Activated naive CD4-positive, alpha-beta T cell treated with anti-CD3 and anti-CD28 coated beads, Interleukin-2, amount 10 ng/mL, durations not matched to agents 7 days and 5 days (primary cell): ENCODE data around the gene TOMM22.

Source experiments
- CTCF ChIA-PET: fragments of 350-600 bp; sonication (Branson Sonifier 250); formaldehyde crosslinking; loops from one replicate; lab custom pipeline; 2021; ENCODE audit warnings: antibody characterized with exemption; lab: Charles Lee
- DNase-seq: peaks from one replicate; pipeline ENCODE4 v3.0.0-alpha.2; 2020
- H3K27ac Mint-ChIP-seq: one replicate; pipeline ENCODE4 v1.8.0; 2021; ENCODE audit warnings: mild to moderate bottlenecking, moderate library complexity, mixed read lengths
- H3K27me3 Mint-ChIP-seq: one replicate; pipeline ENCODE4 v1.8.0; 2021; ENCODE audit warnings: mild to moderate bottlenecking, mixed read lengths
- H3K36me3 Mint-ChIP-seq: one replicate; pipeline ENCODE4 v1.8.0; 2021; ENCODE audit warnings: mixed read lengths
- H3K4me1 Mint-ChIP-seq: one replicate; pipeline ENCODE4 v1.8.0; 2021; ENCODE audit warnings: mixed read lengths
- H3K4me3 Mint-ChIP-seq: one replicate; pipeline ENCODE4 v1.8.0; 2021; ENCODE audit warnings: mild to moderate bottlenecking, moderate library complexity, mixed read lengths
- H3K9me3 Mint-ChIP-seq: one replicate; pipeline ENCODE4 v1.8.0; 2021; ENCODE audit warnings: mixed read lengths

The TOMM22 gene

DNA sequence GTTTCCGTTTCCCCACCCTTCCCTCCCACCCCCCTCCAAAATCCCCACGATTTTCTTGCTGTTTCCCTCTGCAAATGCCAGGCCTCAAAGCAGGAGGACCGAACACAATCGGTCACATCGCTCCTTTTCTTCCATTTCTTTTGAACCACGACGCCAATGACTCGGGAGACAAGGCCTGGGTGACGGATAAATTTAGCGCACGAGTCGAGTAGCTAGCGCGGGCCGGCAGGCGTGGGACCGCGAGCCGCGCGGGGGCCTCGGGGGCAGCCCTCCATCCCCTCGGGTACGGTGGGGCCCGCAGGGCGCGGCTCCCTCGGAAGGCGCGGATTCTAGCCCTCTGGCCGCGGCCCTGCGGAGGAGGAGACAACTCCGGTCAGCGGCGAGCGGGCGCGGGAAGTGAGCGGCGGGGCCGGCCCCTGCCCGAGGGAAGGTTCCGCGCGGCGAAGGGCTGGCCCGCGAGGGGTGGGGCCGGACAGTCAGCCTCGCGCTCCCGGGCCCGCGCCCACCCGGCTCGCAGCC, 18.6 kb downstream of the TOMM22 start:
- peaks cover 31% of the 10 kb centered on the region for H3K36me3 Mint-ChIP-seq
- H3K4me3 Mint-ChIP-seq = peak overlapping the region; percentile 81
- DNase-seq = no peak
- H3K27me3 Mint-ChIP-seq = peaks cover 9% of the 10 kb centered on the region
- H3K27ac Mint-ChIP-seq = peak overlapping the region; percentile 95
- peaks cover 66% of the 10 kb centered on the region for H3K4me1 Mint-ChIP-seq
- H3K9me3 Mint-ChIP-seq = no peaks in the 10 kb centered on the region
- CTCF ChIA-PET = interaction anchor here (4.7 kb wide), 1 partner anchor 18 kb away, joined by 30 read pairs; the partner anchor contains the start of gene TOMM22

GRCh38 chr22:38700789-38701628, 19.3 kb downstream of the TOMM22 start, which contains the start of gene JOSD1:
Gene JOSD1 (minus strand): TSS chr22:38700943. CDS start chr22:38699987, 956 bp downstream.
- peak within 1 kb of the TSS; percentile 81 for H3K4me3 Mint-ChIP-seq
- peaks cover 64% of the 10 kb centered on the region for H3K4me1 Mint-ChIP-seq
- H3K36me3 Mint-ChIP-seq = peaks cover 31% of the 10 kb centered on the region
- peaks cover 9% of the 10 kb centered on the region for H3K27me3 Mint-ChIP-seq
- H3K9me3 Mint-ChIP-seq = no peaks in the 10 kb centered on the region
- peak; percentile 97 for DNase-seq
- H3K27ac Mint-ChIP-seq = peak within 1 kb of the TSS; percentile 99
- CTCF ChIA-PET = interaction anchor here (4.7 kb wide), 1 partner anchor 19 kb away, joined by 30 read pairs; the partner anchor contains the start of gene TOMM22

GRCh38 chr22:38704654-38705234, 23.0 kb downstream of the TOMM22 start:
- H3K4me3 Mint-ChIP-seq = peak overlapping the region; percentile 76

GRCh38 chr22:38705235-38706100, 23.7 kb downstream of the TOMM22 start, which contains the start of gene GTPBP1:
Gene GTPBP1 (plus strand): TSS chr22:38705944. CDS start chr22:38705956, 12 bp downstream.
- H3K4me1 Mint-ChIP-seq = peaks cover 57% of the 10 kb centered on the region
- H3K27me3 Mint-ChIP-seq = peaks cover 9% of the 10 kb centered on the region
- H3K4me3 Mint-ChIP-seq = peak within 1 kb of the TSS; percentile 93
- H3K36me3 Mint-ChIP-seq = peaks cover 20% of the 10 kb centered on the region
- peak; percentile 98 for DNase-seq
- no peaks in the 10 kb centered on the region for H3K9me3 Mint-ChIP-seq
- peak within 1 kb of the TSS; percentile 97 for H3K27ac Mint-ChIP-seq
- CTCF ChIA-PET = interaction anchor here (1.2 to 2.0 kb wide), 3 partner anchors 19 to 23 kb away, joined by 5 to 9 read pairs (median 5); partner anchors contain the start of gene TOMM22

More at GRCh38 chr22:38704654-38705234, 23.0 kb downstream of the TOMM22 start:
- Mint-ChIP-seq H3K9me3 (no peaks in the 10 kb centered on the region), H3K27me3 (peaks cover 9% of the 10 kb centered on the region), H3K27ac (peak overlapping the region; percentile 97), H3K4me1 (peaks cover 56% of the 10 kb centered on the region), H3K36me3 (peaks cover 15% of the 10 kb centered on the region)
- CTCF ChIA-PET = interaction anchor here (0.8 to 1.4 kb wide), 2 partner anchors 15 to 20 kb away, joined by 3 to 5 read pairs; no protein-coding TSS in a partner anchor
- DNase-seq = no peak

DNA sequence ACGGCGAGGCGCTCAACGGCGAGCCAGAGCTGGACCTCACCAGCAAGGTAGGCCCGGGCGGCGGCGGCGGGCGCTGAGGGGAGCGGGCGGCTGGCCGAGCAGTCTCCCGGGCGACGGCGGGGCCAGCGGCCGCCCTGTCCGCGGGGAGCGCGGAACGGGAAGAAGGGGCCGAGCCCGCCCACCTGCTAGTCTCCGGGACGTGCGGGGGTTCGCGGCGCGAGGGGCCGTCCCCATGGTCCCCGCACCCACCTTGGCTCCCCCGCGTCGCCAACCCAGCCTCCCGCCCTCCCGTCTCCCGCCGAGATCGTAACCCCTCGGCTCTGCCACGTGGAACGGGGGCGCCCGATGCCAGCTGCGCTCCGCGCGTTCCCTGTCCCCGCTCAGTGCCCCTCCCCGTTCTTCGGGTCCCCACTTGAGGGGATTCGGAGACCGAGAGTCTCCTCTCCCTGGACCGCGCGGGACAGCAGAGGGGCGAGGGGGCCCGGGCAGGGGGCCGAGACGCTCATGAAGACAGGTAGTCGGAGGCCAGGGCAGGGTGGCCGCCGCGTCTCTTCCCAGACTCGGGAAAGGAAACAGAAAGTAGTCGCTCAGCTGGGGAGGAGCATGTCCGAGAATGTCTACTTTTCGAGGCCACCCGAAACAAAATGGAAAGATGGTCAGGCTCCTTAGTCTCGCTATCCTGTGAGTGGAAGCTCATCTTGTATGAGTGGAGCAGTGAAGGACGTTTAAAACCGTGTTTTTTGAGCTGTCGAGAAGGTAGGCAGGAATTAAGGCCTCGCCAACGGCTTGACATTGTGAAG, 24.5 kb downstream of the TOMM22 start:
- Mint-ChIP-seq H3K9me3 (no peaks in the 10 kb centered on the region), H3K36me3 (peaks cover 28% of the 10 kb centered on the region), H3K4me1 (peaks cover 62% of the 10 kb centered on the region), H3K27ac (peak overlapping the region; percentile 94), H3K4me3 (peak overlapping the region; percentile 93), H3K27me3 (peaks cover 2% of the 10 kb centered on the region)
- CTCF ChIA-PET = interaction anchor here (1.2 to 2.0 kb wide), 4 partner anchors 10 to 25 kb away, joined by 4 to 9 read pairs (median 5); partner anchors contain the start of gene TOMM22
- peak; percentile 67 for DNase-seq

DNA sequence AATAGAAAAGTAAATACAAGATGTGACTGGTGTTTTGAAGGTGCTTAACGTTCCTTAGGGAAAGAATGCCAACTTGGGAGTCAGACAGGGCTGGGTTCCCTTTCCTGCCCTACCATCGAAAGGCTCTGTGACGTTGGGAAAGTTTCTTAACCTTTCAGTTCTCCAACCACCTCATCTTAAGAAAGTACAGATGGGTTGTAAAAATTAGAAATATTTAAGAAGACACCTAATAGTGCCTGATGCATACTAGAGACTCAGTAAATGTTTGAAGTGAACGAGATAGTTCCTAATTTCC, 25.1 kb downstream of the TOMM22 start:
- Mint-ChIP-seq H3K9me3 (no peaks in the 10 kb centered on the region), H3K36me3 (peaks cover 28% of the 10 kb centered on the region), H3K27me3 (no peaks in the 10 kb centered on the region), H3K27ac (peak overlapping the region; percentile 94), H3K4me1 (peaks cover 57% of the 10 kb centered on the region), H3K4me3 (peak overlapping the region; percentile 93)
- CTCF ChIA-PET = interaction anchor here (1.0 to 2.0 kb wide), 4 partner anchors 10 to 29 kb away, joined by 3 to 9 read pairs (median 4); partner anchors contain the start of gene TOMM22
- DNase-seq = no peak

DNA sequence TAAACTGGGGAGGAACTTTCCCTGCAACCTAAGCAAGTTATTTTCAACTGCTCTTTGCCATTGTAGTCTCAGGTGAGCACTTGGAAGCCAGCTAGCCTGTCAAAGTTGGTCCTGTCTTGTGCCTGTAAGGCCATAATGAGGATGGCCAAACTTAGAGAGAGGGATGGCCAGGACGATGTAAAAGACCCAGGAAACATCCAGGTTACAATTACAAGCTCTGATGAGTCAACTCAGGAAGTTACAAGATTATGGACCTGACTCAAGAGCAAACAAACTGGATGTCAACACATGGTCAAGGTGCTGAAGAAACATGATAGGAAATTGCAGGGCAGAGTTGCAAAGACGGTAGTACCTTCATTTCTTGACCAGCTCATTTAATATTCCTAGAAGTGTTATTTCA, 25.6 kb downstream of the TOMM22 start:
- H3K9me3 Mint-ChIP-seq = no peaks in the 10 kb centered on the region
- peaks cover 32% of the 10 kb centered on the region for H3K36me3 Mint-ChIP-seq
- peak overlapping the region; percentile 93 for H3K4me3 Mint-ChIP-seq
- no peaks in the 10 kb centered on the region for H3K27me3 Mint-ChIP-seq
- peaks cover 61% of the 10 kb centered on the region for H3K4me1 Mint-ChIP-seq
- CTCF ChIA-PET = interaction anchor here (0.6 to 2.0 kb wide), 5 partner anchors 11 to 28 kb away, joined by 3 to 9 read pairs (median 4); partner anchors contain the start of gene TOMM22
- DNase-seq = no peak
- H3K27ac Mint-ChIP-seq = peak overlapping the region; percentile 94

DNA sequence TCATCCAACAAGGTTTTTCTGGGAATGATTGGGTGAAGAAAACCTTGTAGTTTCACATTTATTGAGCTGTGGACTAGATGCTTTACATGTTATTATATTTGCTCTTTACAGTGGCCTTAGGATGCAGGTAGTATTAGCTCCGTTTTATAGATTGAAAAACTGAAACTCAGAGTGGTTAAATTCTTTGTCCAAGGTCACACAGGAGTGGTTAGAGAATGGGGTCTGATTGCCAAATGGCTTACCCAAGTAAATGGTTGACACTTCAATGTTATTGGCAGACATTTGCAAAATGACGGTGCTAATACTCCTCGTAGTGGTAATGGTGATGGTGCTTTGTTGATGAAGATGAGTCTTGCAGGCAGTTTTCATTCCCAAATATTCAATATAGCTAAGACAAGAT, 26.2 kb downstream of the TOMM22 start:
- peak overlapping the region; percentile 34 for H3K4me3 Mint-ChIP-seq
- no peak overlapping the region for H3K27ac Mint-ChIP-seq

DNA sequence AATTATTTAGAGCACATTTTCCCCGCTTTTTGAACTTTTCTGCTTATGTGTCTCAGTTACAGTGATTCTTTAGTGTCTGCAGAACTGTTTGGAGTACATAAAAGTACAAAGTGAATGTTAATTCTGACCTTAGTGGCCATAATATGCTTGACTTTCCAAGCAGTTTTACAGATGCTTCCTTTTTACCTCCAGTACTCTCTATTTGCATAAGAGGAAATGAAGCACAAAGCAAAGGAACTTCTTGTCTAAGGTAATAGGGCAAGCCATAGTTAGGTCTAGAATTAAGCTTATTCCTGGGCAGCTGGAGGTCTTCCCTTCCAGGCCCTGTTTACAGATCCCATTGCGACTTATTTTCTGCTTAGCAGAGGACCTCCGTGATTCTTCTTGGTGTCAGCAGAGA, 27.5 kb downstream of the TOMM22 start:
- H3K27ac Mint-ChIP-seq = no peak overlapping the region
- peaks cover 32% of the 10 kb centered on the region for H3K36me3 Mint-ChIP-seq
- H3K27me3 Mint-ChIP-seq = no peaks in the 10 kb centered on the region
- DNase-seq = no peak
- H3K4me3 Mint-ChIP-seq = peak overlapping the region; percentile 34
- no peaks in the 10 kb centered on the region for H3K9me3 Mint-ChIP-seq
- CTCF ChIA-PET = interaction anchor here (0.6 to 1.6 kb wide), 3 partner anchors 10 to 28 kb away, joined by 3 to 6 read pairs (median 3); partner anchors contain the start of gene TOMM22
- peaks cover 68% of the 10 kb centered on the region for H3K4me1 Mint-ChIP-seq

More for the DNA sequence above, 26.2 kb downstream of the TOMM22 start:
- CTCF ChIA-PET = interaction anchor here (0.6 to 2.0 kb wide), 4 partner anchors 11 to 26 kb away, joined by 3 to 9 read pairs (median 4); partner anchors contain the start of gene TOMM22
- Mint-ChIP-seq H3K4me1 (peaks cover 65% of the 10 kb centered on the region), H3K27me3 (no peaks in the 10 kb centered on the region), H3K9me3 (no peaks in the 10 kb centered on the region), H3K36me3 (peaks cover 32% of the 10 kb centered on the region)
- no peak for DNase-seq

DNA sequence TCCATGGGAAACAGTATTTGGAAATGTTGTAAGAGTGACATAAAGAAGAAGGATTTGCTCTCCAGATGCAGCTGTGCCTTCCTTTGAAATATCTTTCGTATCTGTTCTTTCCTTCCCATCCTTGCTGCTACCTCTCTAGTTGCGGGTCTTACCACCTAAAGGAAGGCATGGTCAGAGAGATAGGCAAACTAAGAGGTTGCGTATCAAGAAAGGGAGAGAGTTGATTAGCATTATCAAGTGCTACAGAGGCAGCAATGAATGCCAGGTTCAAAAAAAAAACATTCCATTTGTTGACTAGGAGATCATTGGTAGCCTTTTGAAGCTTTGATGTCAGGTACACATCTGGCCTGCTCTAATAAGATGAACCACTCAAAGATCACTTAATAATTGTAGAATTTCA, 28.6 kb downstream of the TOMM22 start:
- Mint-ChIP-seq H3K27me3 (no peaks in the 10 kb centered on the region), H3K36me3 (peaks cover 32% of the 10 kb centered on the region), H3K4me3 (no peak overlapping the region), H3K4me1 (peaks cover 67% of the 10 kb centered on the region), H3K27ac (no peak overlapping the region), H3K9me3 (no peaks in the 10 kb centered on the region)
- CTCF ChIA-PET = interaction anchor here (1.6 kb wide), 1 partner anchor 15 kb away, joined by 6 read pairs; no protein-coding TSS in a partner anchor
- no peak for DNase-seq

- DNase-seq = no peak
- H3K27me3 Mint-ChIP-seq = no peaks in the 10 kb centered on the region
- peaks cover 68% of the 10 kb centered on the region for H3K4me1 Mint-ChIP-seq
- no peaks in the 10 kb centered on the region for H3K9me3 Mint-ChIP-seq
- CTCF ChIA-PET = interaction anchor here (1.6 kb wide), 1 partner anchor 14 kb away, joined by 6 read pairs; no protein-coding TSS in a partner anchor
- no peak overlapping the region for H3K27ac Mint-ChIP-seq
- peaks cover 34% of the 10 kb centered on the region for H3K36me3 Mint-ChIP-seq
- no peak overlapping the region for H3K4me3 Mint-ChIP-seq
These were observed 29.1 kb downstream of the TOMM22 start for GRCh38 chr22:38710866-38711265.

DNA sequence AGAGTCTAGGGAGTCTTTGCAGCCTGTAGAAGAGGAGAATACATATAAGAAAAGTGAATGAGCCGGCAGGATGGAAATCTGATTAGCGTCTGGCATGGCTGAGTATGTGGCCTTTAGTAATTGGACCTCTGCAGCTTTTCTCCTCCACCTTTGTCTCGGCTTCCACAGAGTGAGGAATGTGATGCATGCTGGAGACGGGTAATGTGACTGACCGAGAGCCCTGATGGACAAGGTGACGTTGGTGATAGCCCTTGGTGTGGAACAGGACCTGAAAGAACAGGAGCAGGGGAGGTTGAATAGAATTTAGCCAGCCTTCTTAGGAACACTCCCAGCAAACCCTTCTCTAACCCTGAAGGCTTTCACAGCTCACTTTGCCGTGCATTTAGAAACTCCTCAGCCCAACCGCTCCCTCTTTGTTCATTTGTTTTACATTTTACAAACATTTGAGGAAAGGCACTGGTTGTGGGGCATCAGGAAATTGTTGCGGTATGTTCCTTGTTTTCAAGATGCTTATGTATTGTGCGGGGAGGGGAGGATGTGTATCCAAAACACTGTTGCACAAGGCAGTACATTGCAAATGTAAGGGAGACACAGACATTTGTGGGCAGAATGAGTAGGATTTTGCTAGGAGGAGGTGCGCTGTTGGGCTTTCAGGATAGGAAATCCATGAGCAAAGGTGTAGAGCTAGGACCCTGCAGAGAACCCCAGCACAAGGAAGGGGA, 30.9 kb downstream of the TOMM22 start:
- no peak overlapping the region for H3K4me3 Mint-ChIP-seq
- DNase-seq = no peak
- peaks cover 38% of the 10 kb centered on the region for H3K36me3 Mint-ChIP-seq
- CTCF ChIA-PET = no interaction called here
- H3K4me1 Mint-ChIP-seq = peaks cover 56% of the 10 kb centered on the region
- no peaks in the 10 kb centered on the region for H3K9me3 Mint-ChIP-seq
- no peak overlapping the region for H3K27ac Mint-ChIP-seq
- no peaks in the 10 kb centered on the region for H3K27me3 Mint-ChIP-seq
